ENCODE measurements around the gene SYNJ1. TPM values are rescaled to one million over a fixed set of nuclear protein-coding genes. Genes with fewer than 3 reads are reported as not detected.

Gene SYNJ1
- total and polyA plus RNA-seq, 2 of the 13 experiments (the other 11 are each of a cell fraction or from before 2014, with no cell fraction given) = 2.0 to 2.7 TPM

GRCh38 chr21:32768530-32768929 lies 40.7 kb upstream of the SYNJ1 start:
- H3K9ac ChIP-seq (ENCODE audit: insufficient read depth, low read depth, low read length) = peak overlapping the region; percentile 14; the same call in 1 of the 2 replicates
- peak overlapping the region in 1 of 3 experiments; percentile 75; a peak in 2 of 6 replicates for H3K4me3 ChIP-seq (replicated peaks in 1 of 3; ENCODE audit: insufficient read depth in 1 of 3, low read depth in 2 of 3, low read length in 3 of 3)
- DNase-seq (ENCODE audit: low spot score) (no peak), FAIRE-seq (no peak), ATAC-seq (no peak)
- peaks cover 8 to 29% of the 10 kb centered on the region in 2 experiments for H3K36me3 ChIP-seq (replicated peaks in 1 of 2; ENCODE audit: control insufficient read depth in 1 of 2, insufficient read depth in 2 of 2, low read length in 2 of 2)
- intact Hi-C loops (cut with micrococcal nuclease; ENCODE audit: unreplicated experiment) = loop anchor here (5.0 kb wide), 1 partner anchor 41 kb away; the partner anchor contains the start of gene SYNJ1
- H3K27me3 ChIP-seq (ENCODE audit: control insufficient read depth in 1 of 2, insufficient read depth in 2 of 2, low read length in 2 of 2) = no peaks in the 10 kb centered on the region; a peak in 1 of 5 replicates
- ChIA-PET POLR2A (no interaction called here), CTCF (ENCODE audit: low intra/inter-chr PET ratio, low total read pairs) (no interaction called here)
- H4K20me1 ChIP-seq (ENCODE audit: insufficient read depth, low read length) = peaks cover 28% of the 10 kb centered on the region
- 87% methylated on average over 3 of the region's 3 CpGs for WGBS (ENCODE audit: low lambda C conversion rate)
- in situ Hi-C loops (cut with HindIII; ENCODE audit: extremely low pct_ligation_motif_present, low pct_unique_long_range_greater_than_20kb) = no loop called here
- H3K9me3 ChIP-seq (ENCODE audit: low read length) = no peaks in the 10 kb centered on the region
- peaks cover 61% of the 10 kb centered on the region for H3K79me2 ChIP-seq (ENCODE audit: insufficient read depth, low read length)
- H3K27ac ChIP-seq (ENCODE audit: extremely low read length, insufficient read depth, low read length) = no peak overlapping the region
- no peak for TF ChIP-seq DNMT3B (CRISPR knock-in tag; conservative IDR thresholded peaks at IDR 0.05)
- no peak for TF ChIP-seq SMYD3 (CRISPR knock-in tag; IDR thresholded peaks at IDR 0.05)
- TF ChIP-seq CSRNP2 (CRISPR knock-in tag; conservative IDR thresholded peaks at IDR 0.05; ENCODE audit: low read depth) = no peak
- no peak for TF ChIP-seq ZNF263 (CRISPR knock-in tag; IDR thresholded peaks at IDR 0.05)
- no peak for TF ChIP-seq HIVEP1 (CRISPR knock-in tag; IDR thresholded peaks at IDR 0.05)
- no peak for TF ChIP-seq ZNF205 (CRISPR knock-in tag; IDR thresholded peaks at IDR 0.05)
- no peak for TF ChIP-seq ZNF746 (CRISPR knock-in tag; IDR thresholded peaks at IDR 0.05)
- TF ChIP-seq KDM4B (CRISPR knock-in tag; IDR thresholded peaks at IDR 0.05) = no peak
- no peak for TF ChIP-seq CEBPG (CRISPR knock-in tag; IDR thresholded peaks at IDR 0.05)
- no peak for TF ChIP-seq ZNF644 (CRISPR knock-in tag; IDR thresholded peaks at IDR 0.05; ENCODE audit: low read depth)
- TF ChIP-seq KDM6A (CRISPR knock-in tag; IDR thresholded peaks at IDR 0.05; ENCODE audit: low read depth) = no peak
- TF ChIP-seq ZBTB26 (CRISPR knock-in tag; IDR thresholded peaks at IDR 0.05; ENCODE audit: borderline replicate concordance) = no peak
- TF ChIP-seq IRF1 (CRISPR knock-in tag; IDR thresholded peaks at IDR 0.05; ENCODE audit: low read depth) = no peak
- TF ChIP-seq AGO1 (IDR thresholded peaks at IDR 0.05; ENCODE audit: low read depth, low read length, poor library complexity, severe bottlenecking) = no peak
- no peak for TF ChIP-seq HDAC6 (IDR thresholded peaks at IDR 0.05; ENCODE audit: low read depth, low read length)
- H2AFZ ChIP-seq (ENCODE audit: low read length) = no peak overlapping the region
- peaks cover 62% of the 10 kb centered on the region for H3K4me1 ChIP-seq (ENCODE audit: insufficient read depth, low read length)
- peak overlapping the region; percentile 79 for H3K4me2 ChIP-seq (ENCODE audit: low read depth, low read length)
- no TSS peak for BruUV-seq (replicated peaks)
